ENCODE measurements around the gene LMF1.
"Not testable (repeated sequence)": the region's sequence is repeated elsewhere in the genome, so short reads cannot be mapped to it uniquely, and the experiment has no call there.

Gene LMF1

DNA sequence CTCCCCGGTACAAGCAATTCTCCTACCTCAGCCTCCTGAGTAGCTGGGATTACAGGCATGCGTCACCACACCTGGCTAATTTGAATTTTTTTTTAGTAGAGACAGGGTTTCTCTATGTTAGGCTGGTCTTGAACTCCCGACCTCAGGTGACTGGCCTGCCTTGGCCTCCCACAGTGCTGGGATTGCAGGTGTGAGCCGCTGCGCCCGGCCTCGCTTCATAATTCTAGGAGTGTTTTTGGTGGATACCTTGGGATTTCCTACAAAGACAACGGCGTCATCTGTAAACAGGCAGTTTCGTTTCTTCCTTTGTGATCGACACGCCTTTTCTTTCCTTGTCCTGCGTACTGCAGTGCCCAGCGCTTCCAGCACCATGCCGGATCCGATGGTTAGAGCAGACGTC is 109.3 kb downstream of the LMF1 start:
- H3K4me3 ChIP-seq (ENCODE audit: low read depth, low read length): no peak overlapping the region
- TF ChIP-seq MYC (IDR thresholded peaks at IDR 0.05; ENCODE audit: low read depth, low read length) (no peak), POLR2A (IDR thresholded peaks at IDR 0.05; ENCODE audit: extremely low read depth, insufficient read length) (no peak)
- TF ChIP-seq, protein P1, sequence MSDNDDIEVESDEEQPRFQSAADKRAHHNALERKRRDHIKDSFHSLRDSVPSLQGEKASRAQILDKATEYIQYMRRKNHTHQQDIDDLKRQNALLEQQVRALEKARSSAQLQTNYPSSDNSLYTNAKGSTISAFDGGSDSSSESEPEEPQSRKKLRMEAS (IDR thresholded peaks at IDR 0.05; ENCODE audit: low read depth, low read length): no peak
- TF ChIP-seq, protein P2, sequence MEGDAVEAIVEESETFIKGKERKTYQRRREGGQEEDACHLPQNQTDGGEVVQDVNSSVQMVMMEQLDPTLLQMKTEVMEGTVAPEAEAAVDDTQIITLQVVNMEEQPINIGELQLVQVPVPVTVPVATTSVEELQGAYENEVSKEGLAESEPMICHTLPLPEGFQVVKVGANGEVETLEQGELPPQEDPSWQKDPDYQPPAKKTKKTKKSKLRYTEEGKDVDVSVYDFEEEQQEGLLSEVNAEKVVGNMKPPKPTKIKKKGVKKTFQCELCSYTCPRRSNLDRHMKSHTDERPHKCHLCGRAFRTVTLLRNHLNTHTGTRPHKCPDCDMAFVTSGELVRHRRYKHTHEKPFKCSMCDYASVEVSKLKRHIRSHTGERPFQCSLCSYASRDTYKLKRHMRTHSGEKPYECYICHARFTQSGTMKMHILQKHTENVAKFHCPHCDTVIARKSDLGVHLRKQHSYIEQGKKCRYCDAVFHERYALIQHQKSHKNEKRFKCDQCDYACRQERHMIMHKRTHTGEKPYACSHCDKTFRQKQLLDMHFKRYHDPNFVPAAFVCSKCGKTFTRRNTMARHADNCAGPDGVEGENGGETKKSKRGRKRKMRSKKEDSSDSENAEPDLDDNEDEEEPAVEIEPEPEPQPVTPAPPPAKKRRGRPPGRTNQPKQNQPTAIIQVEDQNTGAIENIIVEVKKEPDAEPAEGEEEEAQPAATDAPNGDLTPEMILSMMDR (IDR thresholded peaks at IDR 0.05; ENCODE audit: low read depth, low read length): no peak
- DNase-seq (ENCODE audit: low read depth): no peak

DNA sequence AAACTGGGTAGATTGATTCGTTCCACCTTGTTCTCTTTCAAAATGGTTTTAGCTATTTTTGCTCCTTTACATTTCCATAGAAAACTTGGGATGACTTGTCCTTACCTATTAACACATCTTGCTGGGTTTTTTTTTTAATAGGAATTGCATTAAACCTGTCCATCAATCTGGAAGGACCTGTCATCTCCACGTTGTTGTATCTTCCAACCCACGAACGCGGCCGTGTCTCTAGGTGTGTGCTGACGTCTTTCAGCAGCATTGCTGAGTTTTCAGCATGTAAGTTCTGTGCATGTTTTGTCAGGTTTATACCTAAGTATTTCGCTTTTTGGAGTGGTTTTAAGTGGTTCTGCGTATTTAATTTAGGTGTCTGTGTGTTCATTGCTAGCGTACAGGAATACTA is 109.9 kb downstream of the LMF1 start:
- no peak overlapping the region for H3K4me3 ChIP-seq (ENCODE audit: low read depth, low read length)
- TF ChIP-seq MYC (IDR thresholded peaks at IDR 0.05; ENCODE audit: low read depth, low read length): no peak
- TF ChIP-seq, protein P1 (IDR thresholded peaks at IDR 0.05; ENCODE audit: low read depth, low read length): no peak
- no peak for TF ChIP-seq POLR2A (IDR thresholded peaks at IDR 0.05; ENCODE audit: extremely low read depth, insufficient read length)
- TF ChIP-seq, protein P2 (IDR thresholded peaks at IDR 0.05; ENCODE audit: low read depth, low read length): no peak
- no peak for DNase-seq (ENCODE audit: low read depth)

DNA sequence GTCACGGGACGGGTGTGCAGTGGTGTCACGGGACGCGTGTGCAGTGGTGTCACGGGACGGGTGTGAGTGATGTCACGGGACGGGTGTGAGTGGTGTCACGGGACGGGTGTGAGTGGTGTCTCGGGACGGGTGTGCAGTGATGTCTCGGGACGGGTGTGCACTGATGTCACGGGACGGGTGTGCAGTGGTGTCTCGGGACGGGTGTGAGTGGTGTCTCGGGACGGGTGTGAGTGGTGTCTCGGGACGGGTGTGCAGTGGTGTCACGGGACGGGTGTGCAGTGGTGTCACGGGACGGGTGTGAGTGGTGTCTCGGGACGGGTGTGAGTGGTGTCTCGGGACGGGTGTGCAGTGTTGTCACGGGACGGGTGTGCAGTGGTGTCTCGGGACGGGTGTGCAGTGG is 111.8 kb downstream of the LMF1 start:
- not testable (repeated sequence) for H3K4me3 ChIP-seq (ENCODE audit: low read depth, low read length); DNase-seq (ENCODE audit: low read depth)

DNA sequence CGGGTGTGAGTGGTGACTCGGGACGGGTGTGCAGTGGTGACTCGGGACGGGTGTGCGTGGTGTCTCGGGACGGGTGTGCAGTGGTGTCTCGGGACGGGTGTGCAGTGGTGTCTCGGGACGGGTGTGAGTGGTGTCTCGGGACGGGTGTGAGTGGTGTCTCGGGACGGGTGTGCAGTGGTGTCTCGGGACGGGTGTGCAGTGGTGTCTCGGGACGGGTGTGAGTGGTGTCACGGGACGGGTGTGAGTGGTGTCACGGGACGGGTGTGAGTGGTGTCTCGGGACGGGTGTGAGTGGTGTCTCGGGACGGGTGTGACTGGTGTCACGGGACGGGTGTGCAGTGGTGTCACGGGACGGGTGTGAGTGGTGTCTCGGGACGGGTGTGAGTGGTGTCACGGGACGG is 112.3 kb downstream of the LMF1 start:
- not testable (repeated sequence) for DNase-seq (ENCODE audit: low read depth)

DNA sequence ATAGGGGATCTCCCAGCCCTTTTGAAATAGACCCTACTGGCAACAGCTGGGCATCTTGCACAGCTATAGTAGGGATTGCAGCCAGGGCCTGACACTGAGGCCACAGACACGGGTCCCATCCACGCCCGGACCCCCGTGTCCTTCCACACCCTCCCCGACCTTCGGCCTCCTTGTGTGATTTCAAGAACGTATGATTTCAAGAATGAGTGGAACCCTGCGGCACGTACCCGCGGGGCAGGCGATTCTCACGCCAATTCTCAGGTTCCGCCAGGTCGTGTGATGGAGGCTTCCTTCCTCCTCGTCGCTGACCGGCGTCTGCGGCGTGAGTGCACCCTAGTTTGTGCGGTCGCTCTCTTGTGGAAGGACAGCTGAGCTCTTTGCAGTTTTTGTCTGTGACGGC is 114.0 kb downstream of the LMF1 start:
- H3K4me3 ChIP-seq (ENCODE audit: low read depth, low read length): no peak overlapping the region
- TF ChIP-seq, protein P1 (IDR thresholded peaks at IDR 0.05; ENCODE audit: low read depth, low read length): no peak
- TF ChIP-seq, protein P2 (IDR thresholded peaks at IDR 0.05; ENCODE audit: low read depth, low read length): no peak
- TF ChIP-seq MYC (IDR thresholded peaks at IDR 0.05; ENCODE audit: low read depth, low read length): no peak
- TF ChIP-seq POLR2A (IDR thresholded peaks at IDR 0.05; ENCODE audit: extremely low read depth, insufficient read length): no peak
- DNase-seq (ENCODE audit: low read depth): no peak

More for the DNA sequence above, 112.3 kb downstream of the LMF1 start:
- H3K4me3 ChIP-seq (ENCODE audit: low read depth, low read length): not testable (repeated sequence)

DNA sequence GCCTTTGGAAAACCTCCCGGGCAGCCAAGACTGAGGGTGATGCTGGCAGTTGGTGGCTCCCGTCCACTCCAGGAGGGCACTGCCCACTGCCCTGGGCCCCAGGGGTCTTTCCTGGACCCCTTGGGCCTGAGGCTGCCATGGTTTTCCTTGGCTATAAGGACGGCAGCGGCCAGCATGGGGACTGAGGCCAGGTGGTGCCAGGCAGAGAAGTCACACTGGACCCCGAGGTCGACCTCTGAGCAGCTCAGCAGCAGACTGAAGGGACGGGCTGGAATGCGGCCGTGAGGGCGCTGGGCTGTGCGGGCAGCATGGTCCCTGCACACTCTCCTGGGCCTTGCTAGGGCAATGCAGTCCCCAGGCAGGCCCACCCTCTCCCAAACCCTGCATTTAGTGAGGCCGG is 114.7 kb downstream of the LMF1 start:
- TF ChIP-seq, protein P2 (IDR thresholded peaks at IDR 0.05; ENCODE audit: low read depth, low read length): no peak
- TF ChIP-seq, protein P1 (IDR thresholded peaks at IDR 0.05; ENCODE audit: low read depth, low read length): no peak
- TF ChIP-seq POLR2A (IDR thresholded peaks at IDR 0.05; ENCODE audit: extremely low read depth, insufficient read length) (no peak), MYC (IDR thresholded peaks at IDR 0.05; ENCODE audit: low read depth, low read length) (no peak)
- DNase-seq (ENCODE audit: low read depth): no peak
- H3K4me3 ChIP-seq (ENCODE audit: low read depth, low read length): no peak overlapping the region

DNA sequence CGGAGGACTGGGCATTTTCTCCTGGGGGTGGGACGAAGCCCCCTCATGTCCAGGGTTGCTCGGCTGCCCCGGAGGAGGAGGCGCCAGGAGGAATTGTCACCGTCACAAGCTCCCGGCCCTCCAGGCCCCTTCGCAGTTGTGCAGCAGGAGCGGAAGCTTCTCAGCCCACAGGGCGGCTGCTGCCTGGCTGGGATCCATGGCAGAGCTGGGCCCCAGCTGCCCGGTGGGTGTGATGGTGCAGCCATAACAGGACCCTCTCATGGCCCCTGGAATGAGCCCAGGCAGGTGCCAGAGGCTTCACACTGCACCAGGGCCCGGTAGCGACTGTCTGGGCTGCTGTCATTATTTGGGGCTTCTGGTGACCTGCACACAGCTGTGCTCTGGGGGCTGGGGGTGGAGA is 115.3 kb downstream of the LMF1 start:
- TF ChIP-seq, protein P2 (IDR thresholded peaks at IDR 0.05; ENCODE audit: low read depth, low read length): no peak
- TF ChIP-seq POLR2A (IDR thresholded peaks at IDR 0.05; ENCODE audit: extremely low read depth, insufficient read length) (no peak), MYC (IDR thresholded peaks at IDR 0.05; ENCODE audit: low read depth, low read length) (no peak)
- TF ChIP-seq, protein P1 (IDR thresholded peaks at IDR 0.05; ENCODE audit: low read depth, low read length): no peak
- DNase-seq (ENCODE audit: low read depth): no peak
- H3K4me3 ChIP-seq (ENCODE audit: low read depth, low read length): no peak overlapping the region
